ENCODE data around the gene OR4D1. TPM values are rescaled to one million over a fixed set of nuclear protein-coding genes. Genes with fewer than 3 reads are reported as not detected.
A peak's percentile ranks its signal among the peaks of the same experiment; 100 is the strongest.

OR4D1 gene
- total RNA-seq, 1 donor from 2014 or later = 0.26 TPM

DNA sequence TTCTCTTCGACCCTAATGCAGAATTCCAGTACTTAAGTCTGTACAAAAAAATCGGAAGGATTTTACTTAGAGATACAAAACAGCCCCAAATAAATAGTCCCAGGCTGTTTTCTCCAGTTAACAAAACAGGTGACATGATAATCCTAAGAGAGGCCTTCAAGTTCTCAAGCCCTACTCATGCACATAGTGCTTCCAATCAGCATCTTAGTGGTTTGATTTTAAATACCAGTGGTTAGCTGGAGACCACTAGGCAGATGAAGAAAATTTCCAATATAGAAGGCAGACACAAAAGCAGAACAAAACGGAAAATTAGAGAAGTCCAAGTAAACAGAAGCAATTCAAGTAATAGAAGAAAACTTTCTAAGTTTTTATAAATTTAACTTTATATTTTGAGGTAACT lies 13.4 kb downstream of the OR4D1 start:
- H3K27me3 Mint-ChIP-seq (ENCODE audit: insufficient read depth) = peaks cover 41% of the 10 kb centered on the region
- H3K4me3 Mint-ChIP-seq = no peak overlapping the region
- no peaks in the 10 kb centered on the region for H3K9me3 Mint-ChIP-seq

DNA sequence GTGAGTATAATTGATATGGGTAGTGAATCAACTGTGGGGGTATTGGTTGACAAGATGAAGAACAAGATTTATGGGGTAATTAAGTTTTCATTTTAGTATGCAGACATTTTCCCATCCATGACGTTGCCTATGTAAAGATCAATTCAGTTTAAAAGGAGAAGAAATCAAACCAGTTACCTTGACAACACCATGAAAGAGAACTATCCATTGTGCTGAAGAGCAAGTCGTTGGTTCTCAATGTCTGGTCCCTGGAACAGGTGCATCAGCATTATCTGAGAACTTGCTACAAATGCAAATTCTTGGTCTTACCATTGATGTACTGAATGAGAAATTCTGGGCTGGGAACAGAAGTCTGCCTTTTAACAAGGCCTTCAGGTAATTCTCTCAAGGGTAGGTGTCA lies 17.8 kb downstream of the OR4D1 start:
- no peaks in the 10 kb centered on the region for H3K9me3 Mint-ChIP-seq
- intact Hi-C loops (cut with micrococcal nuclease) = no loop called here
- peaks cover 48% of the 10 kb centered on the region for H3K27me3 Mint-ChIP-seq (ENCODE audit: insufficient read depth)
- H3K27ac Mint-ChIP-seq = no peak overlapping the region
- no peak overlapping the region for H3K4me3 Mint-ChIP-seq
- H3K36me3 Mint-ChIP-seq (ENCODE audit: low read depth) = no peaks in the 10 kb centered on the region
- peaks cover 16% of the 10 kb centered on the region for H3K4me1 Mint-ChIP-seq (ENCODE audit: low read depth)
- no peak for DNase-seq (ENCODE audit: low spot score)

More for the DNA sequence above, 13.4 kb downstream of the OR4D1 start:
- Mint-ChIP-seq H3K27ac (no peak overlapping the region), H3K36me3 (ENCODE audit: low read depth) (no peaks in the 10 kb centered on the region), H3K4me1 (ENCODE audit: low read depth) (peaks cover 14% of the 10 kb centered on the region)
- no peak for DNase-seq (ENCODE audit: low spot score)
- intact Hi-C loops (cut with micrococcal nuclease) = no loop called here

DNA sequence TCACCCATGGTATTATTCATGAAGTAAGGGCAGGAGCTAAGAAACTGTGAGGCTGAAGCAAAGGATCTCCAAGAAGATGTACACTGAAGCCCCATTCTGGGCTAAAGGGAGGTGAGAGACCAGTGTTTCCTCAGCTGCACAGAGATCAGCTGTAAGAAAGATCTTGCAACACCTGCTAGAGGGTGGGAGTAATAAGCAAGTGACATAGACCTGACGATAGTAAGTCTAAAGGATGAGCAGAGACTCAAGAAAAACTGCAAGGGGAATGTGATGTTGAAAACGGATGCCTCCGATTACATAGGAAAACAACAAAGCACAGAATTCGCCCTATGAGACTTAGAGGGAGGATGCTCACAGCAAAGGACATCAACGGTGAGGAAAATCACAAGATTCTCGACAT lies 18.5 kb downstream of the OR4D1 start, which contains the start of gene OR4D2:
Gene OR4D2, plus strand, starts transcription at position 301 of the 400 bp plus-strand sequence. CDS start 2,674 bp downstream, outside the sequence.
- H3K4me1 Mint-ChIP-seq (ENCODE audit: low read depth) = peaks cover 22% of the 10 kb centered on the region
- H3K27me3 Mint-ChIP-seq (ENCODE audit: insufficient read depth) = peaks cover 41% of the 10 kb centered on the region
- H3K36me3 Mint-ChIP-seq (ENCODE audit: low read depth) = no peaks in the 10 kb centered on the region
- H3K9me3 Mint-ChIP-seq = no peaks in the 10 kb centered on the region
- no peak for DNase-seq (ENCODE audit: low spot score)
- no peak within 1 kb of the TSS for H3K4me3 Mint-ChIP-seq
- intact Hi-C loops (cut with micrococcal nuclease) = no loop called here
- H3K27ac Mint-ChIP-seq = no peak within 1 kb of the TSS

DNA sequence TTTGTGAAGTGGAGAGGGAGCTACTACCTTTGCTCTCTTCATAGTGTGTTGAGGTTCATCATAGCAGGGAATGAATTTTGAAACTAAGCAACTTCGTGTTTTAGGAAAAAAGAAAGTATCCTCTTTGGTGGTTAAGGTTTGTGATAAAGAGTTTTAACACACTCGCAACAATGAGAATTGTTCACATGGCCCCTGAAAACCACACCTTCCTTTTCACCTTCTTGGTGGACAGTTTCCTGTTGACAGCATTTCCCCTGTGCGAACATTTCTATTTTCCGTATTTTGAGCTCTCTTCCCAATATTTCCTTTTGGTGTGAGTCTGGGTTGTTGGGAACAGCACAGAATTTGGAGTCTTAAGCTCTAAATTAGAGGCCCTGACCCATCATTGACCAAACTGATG lies 22.4 kb downstream of the OR4D1 start:
- Mint-ChIP-seq H3K27me3 (ENCODE audit: insufficient read depth) (peaks cover 18% of the 10 kb centered on the region), H3K9me3 (no peaks in the 10 kb centered on the region), H3K36me3 (ENCODE audit: low read depth) (no peaks in the 10 kb centered on the region), H3K27ac (peak overlapping the region; percentile 32), H3K4me3 (peak overlapping the region; percentile 23), H3K4me1 (ENCODE audit: low read depth) (peaks cover 33% of the 10 kb centered on the region)
- intact Hi-C loops (cut with micrococcal nuclease) = loop anchor here (5.0 to 10.0 kb wide), 2 partner anchors 163 to 276 kb away; partner anchors contain the start of gene SRSF1
- no peak for DNase-seq (ENCODE audit: low spot score)

DNA sequence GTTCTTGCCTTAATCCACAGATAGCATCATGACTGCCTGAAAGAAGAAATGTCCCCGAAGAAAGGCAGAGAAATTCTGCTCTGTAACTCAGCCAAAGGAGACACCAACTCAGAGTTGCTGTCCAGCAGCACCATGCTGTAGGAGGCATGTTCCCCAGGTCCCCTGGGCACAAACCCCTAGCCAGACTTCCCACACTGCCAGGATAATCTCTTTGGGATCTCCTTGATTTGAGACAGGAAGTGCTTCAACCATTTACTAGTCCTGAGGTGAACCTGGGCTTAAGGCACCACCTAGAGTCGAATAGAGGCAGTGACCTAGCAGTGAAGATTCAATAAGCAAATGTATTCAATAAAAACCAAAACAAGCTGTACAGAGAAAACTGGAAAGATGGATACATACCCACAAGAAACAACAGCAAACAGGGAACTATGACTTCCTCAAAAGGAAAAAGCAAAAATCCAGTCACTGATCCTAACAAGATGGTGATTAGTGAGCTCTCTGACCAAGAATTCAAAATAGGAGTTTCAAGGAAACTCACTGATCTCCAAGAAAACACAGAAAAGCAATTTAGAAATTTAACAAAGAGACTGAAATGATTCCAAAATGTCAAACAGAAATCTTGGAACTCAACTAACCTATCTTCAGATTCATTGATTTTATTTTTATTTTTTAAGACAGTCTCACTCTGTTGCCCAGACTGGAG lies 24.3 kb downstream of the OR4D1 start:
- Mint-ChIP-seq H3K36me3 (ENCODE audit: low read depth) (no peaks in the 10 kb centered on the region), H3K27ac (no peak overlapping the region), H3K27me3 (ENCODE audit: insufficient read depth) (peaks cover 6% of the 10 kb centered on the region), H3K9me3 (no peaks in the 10 kb centered on the region), H3K4me3 (no peak overlapping the region), H3K4me1 (ENCODE audit: low read depth) (peaks cover 33% of the 10 kb centered on the region)
- intact Hi-C loops (cut with micrococcal nuclease) = loop anchor here (1.0 to 10.0 kb wide), 3 partner anchors 50 to 278 kb away; partner anchors contain the start of gene SRSF1
- DNase-seq (ENCODE audit: low spot score) = peak; percentile 38

DNA sequence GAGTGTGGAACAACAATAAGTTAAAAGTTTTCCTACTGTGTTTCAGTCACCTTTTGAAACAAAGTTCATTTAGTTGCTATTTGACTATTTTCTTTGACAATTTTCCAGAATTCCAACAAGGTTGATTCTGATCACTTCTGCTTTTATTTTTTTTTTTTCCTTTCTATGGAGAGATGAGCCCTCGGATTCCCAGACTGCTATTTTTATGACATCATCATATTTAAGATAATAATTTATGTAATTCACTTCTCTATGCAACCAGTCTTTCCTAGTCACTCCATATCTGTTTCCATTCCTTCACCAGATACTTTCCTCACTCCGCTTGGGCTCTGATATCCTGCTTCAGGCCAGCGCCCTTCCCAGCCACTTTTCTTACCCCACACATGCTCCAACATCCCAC lies 26.7 kb downstream of the OR4D1 start:
- intact Hi-C loops (cut with micrococcal nuclease) = loop anchor here (5.0 to 10.0 kb wide), 2 partner anchors 168 to 280 kb away; partner anchors contain the start of gene SRSF1
- no peaks in the 10 kb centered on the region for H3K36me3 Mint-ChIP-seq (ENCODE audit: low read depth)
- no peak overlapping the region for H3K4me3 Mint-ChIP-seq
- no peak for DNase-seq (ENCODE audit: low spot score)
- no peak overlapping the region for H3K27ac Mint-ChIP-seq
- no peaks in the 10 kb centered on the region for H3K27me3 Mint-ChIP-seq (ENCODE audit: insufficient read depth)
- H3K4me1 Mint-ChIP-seq (ENCODE audit: low read depth) = peaks cover 28% of the 10 kb centered on the region
- no peaks in the 10 kb centered on the region for H3K9me3 Mint-ChIP-seq

DNA sequence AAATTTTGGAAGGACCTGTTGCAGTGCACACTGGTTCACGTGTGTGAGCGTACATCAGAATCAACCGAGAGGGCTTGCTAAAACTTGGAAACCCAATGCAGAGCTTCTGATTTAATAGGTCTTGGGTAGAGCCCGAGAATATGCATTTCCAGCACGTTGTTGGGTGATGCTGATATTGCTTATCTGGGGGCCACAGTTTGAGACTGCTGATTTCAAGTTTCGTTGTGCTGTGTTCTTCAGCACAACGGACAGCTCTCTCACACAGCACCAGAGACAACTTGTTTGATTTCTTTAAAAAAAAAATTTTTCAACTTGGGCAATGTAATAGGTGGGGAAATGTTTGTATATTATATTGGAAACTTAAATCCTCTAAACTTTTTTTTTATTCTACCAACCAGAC lies 28.0 kb downstream of the OR4D1 start:
- peaks cover 3% of the 10 kb centered on the region for H3K27me3 Mint-ChIP-seq (ENCODE audit: insufficient read depth)
- intact Hi-C loops (cut with micrococcal nuclease) = loop anchor here (10.0 kb wide), 1 partner anchor 281 kb away; no protein-coding TSS in a partner anchor
- no peak overlapping the region for H3K27ac Mint-ChIP-seq
- H3K9me3 Mint-ChIP-seq = no peaks in the 10 kb centered on the region
- no peak overlapping the region for H3K4me3 Mint-ChIP-seq
- DNase-seq (ENCODE audit: low spot score) = no peak
- H3K36me3 Mint-ChIP-seq (ENCODE audit: low read depth) = no peaks in the 10 kb centered on the region
- H3K4me1 Mint-ChIP-seq (ENCODE audit: low read depth) = peaks cover 16% of the 10 kb centered on the region

DNA sequence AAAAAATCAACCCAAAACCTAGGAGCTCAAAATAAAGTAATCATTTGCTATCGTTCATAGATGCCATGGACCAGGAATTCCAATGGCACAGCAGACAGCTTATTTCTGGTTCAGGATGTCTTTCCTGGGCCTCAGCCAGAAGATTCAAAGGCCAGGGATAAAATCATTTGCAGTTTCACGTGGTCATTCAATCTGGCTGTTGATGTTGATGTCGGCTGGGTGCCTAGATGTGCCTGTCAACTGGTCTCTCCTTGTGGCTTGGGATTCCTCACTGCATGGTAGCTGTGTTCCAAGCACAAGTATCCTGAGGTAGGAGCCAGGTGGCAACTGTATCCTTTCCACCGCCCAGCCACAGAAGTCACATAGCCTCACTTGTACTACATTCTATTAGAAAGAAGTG lies 33.6 kb downstream of the OR4D1 start:
- Mint-ChIP-seq H3K9me3 (no peaks in the 10 kb centered on the region), H3K27me3 (ENCODE audit: insufficient read depth) (peaks cover 3% of the 10 kb centered on the region), H3K27ac (no peak overlapping the region), H3K4me3 (no peak overlapping the region), H3K4me1 (ENCODE audit: low read depth) (peaks cover 5% of the 10 kb centered on the region), H3K36me3 (ENCODE audit: low read depth) (no peaks in the 10 kb centered on the region)
- intact Hi-C loops (cut with micrococcal nuclease) = no loop called here
- DNase-seq (ENCODE audit: low spot score) = no peak

DNA sequence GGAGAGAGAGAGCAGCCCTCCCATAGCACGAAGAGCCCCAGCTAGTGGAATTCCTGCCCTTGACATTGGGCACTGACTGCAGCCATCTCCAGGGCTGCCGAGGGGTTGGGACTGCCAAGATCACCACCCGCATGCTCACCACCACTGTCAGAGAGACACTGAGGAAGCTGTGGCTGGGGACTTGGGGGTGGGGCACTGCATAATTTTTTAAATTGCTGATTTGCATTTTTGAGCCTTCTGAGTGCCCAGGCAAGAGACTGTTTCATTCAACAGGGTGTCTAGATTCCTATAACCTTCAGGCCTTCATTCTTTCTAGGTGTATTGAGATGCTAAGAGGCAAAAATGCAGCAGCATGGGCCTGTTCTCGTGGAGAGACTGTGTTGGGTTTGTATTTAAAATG lies 35.3 kb downstream of the OR4D1 start:
- Mint-ChIP-seq H3K36me3 (ENCODE audit: low read depth) (no peaks in the 10 kb centered on the region), H3K4me3 (no peak overlapping the region), H3K4me1 (ENCODE audit: low read depth) (peaks cover 5% of the 10 kb centered on the region), H3K9me3 (no peaks in the 10 kb centered on the region), H3K27ac (no peak overlapping the region), H3K27me3 (ENCODE audit: insufficient read depth) (peaks cover 3% of the 10 kb centered on the region)
- no peak for DNase-seq (ENCODE audit: low spot score)
- intact Hi-C loops (cut with micrococcal nuclease) = no loop called here

DNA sequence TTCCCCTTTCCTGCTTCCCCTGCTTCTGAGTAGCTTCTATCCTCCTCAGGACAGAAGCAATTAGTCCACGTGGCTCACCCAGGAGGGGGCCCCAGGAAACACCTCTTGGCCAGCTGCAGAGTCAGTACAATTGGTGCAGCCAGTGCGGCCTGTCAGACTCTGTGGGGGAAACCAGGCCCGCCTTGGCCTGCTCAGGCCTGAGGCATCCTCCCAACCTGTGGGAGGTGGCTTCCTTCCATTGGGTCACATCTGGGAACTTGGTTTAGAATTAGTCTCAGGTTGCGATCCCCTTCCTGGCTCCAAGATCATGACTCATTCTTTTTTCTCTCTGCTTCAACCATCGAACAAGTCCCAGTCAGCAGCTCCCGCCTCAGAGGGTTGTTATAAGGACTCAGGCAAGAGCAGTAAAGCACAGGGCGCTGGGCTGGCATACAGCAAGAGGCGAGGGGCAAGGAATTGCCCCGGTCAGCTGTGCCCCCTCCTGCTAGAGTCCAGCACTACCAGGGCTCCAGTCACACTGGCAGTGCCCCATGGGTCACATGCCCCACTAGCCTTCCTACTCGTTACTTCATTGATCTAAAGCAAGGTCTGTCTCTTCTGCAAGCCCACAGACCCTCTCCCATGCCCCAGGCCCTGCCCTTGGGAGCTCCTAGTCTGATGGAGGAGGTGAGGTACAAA lies 36.3 kb downstream of the OR4D1 start:
- peaks cover 5% of the 10 kb centered on the region for H3K4me1 Mint-ChIP-seq (ENCODE audit: low read depth)
- H3K27ac Mint-ChIP-seq = no peak overlapping the region
- no peak overlapping the region for H3K4me3 Mint-ChIP-seq
- H3K27me3 Mint-ChIP-seq (ENCODE audit: insufficient read depth) = peaks cover 3% of the 10 kb centered on the region
- DNase-seq (ENCODE audit: low spot score) = no peak
- no peaks in the 10 kb centered on the region for H3K36me3 Mint-ChIP-seq (ENCODE audit: low read depth)
- no peaks in the 10 kb centered on the region for H3K9me3 Mint-ChIP-seq
- intact Hi-C loops (cut with micrococcal nuclease) = no loop called here

DNA sequence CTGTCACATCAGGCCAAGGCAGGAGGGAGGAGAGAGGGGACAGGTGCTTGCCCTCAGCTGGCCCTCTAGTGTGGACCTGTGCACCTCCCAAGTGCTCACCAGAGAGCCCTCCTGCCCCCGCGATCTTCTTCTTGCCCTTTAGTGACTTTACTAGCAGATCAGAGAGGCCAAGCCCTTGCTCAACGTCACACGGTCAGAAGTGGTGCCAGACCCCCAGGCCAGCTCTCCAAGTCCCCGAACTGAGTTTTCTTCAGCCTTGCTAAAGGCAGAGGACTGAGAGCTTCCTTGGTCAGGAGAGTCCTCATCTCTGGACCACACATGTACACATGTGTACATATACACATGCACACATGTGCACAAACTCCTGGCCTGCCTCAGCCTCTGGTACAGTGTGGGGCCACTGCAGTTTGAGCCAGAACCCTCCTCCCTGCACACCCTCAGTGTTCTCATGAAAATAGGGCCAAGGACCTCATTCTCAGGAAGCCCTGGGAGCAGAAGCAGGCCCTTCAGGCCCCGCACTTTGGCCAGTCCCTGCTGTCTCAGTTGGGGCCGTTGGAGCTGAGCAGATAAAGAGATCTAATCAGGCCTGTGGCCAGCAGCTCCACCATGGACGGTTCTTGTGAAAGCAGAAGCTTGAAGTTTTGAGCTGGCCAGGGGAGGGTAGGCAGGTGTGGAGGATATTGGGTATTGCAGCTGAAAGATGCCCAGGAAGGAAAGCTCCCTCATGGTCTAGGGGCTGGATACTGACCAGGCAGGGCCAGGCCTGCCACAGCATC lies 37.0 kb downstream of the OR4D1 start:
- intact Hi-C loops (cut with micrococcal nuclease) = no loop called here
- Mint-ChIP-seq H3K36me3 (ENCODE audit: low read depth) (no peaks in the 10 kb centered on the region), H3K4me1 (ENCODE audit: low read depth) (peaks cover 5% of the 10 kb centered on the region), H3K27me3 (ENCODE audit: insufficient read depth) (peaks cover 3% of the 10 kb centered on the region), H3K4me3 (no peak overlapping the region), H3K27ac (no peak overlapping the region), H3K9me3 (no peaks in the 10 kb centered on the region)
- DNase-seq (ENCODE audit: low spot score) = no peak

DNA sequence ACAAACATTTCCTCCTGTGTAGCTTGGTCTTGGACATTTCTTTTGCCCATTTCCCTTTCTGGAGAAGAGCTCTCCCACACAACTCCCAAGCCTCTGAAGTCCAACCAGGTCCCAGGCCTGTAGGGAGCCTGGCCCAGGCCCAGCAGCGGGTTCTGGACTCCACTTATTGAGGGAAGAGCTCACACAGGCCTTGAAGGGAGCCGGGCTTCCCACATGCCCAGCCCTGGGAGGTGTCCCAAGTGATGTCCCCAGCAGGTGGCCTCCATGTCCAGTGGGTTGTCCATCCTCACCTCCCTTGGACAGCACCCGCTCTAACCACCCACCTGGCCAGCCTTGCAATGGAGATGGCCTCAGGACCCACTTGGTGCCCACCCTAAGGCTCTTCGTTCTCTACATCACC lies 38.4 kb downstream of the OR4D1 start:
- DNase-seq (ENCODE audit: low spot score) = no peak
- Mint-ChIP-seq H3K4me3 (no peak overlapping the region), H3K36me3 (ENCODE audit: low read depth) (no peaks in the 10 kb centered on the region), H3K9me3 (no peaks in the 10 kb centered on the region), H3K4me1 (ENCODE audit: low read depth) (peaks cover 5% of the 10 kb centered on the region), H3K27me3 (ENCODE audit: insufficient read depth) (peaks cover 11% of the 10 kb centered on the region), H3K27ac (no peak overlapping the region)
- intact Hi-C loops (cut with micrococcal nuclease) = no loop called here

DNA sequence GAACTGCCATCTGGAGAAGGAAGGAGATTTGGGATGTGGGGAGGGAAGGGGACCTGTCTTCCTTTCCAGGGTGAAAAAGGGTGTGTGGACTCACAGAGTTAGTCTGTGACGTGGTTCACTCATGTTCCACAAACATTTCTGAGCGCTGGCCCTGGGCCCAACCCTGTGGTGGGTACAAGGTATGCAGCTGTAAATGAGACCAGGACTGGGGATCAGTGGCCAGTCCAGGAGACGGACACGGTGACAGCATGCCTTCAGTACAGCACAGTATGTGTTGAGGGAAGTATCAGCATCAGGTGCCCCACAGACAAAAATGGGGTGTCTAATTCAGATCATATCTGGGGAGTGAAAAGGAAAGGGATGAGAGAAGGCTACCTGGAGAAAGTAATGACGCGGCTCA lies 38.9 kb downstream of the OR4D1 start:
- peaks cover 11% of the 10 kb centered on the region for H3K27me3 Mint-ChIP-seq (ENCODE audit: insufficient read depth)
- intact Hi-C loops (cut with micrococcal nuclease) = no loop called here
- no peak for DNase-seq (ENCODE audit: low spot score)
- peaks cover 5% of the 10 kb centered on the region for H3K4me1 Mint-ChIP-seq (ENCODE audit: low read depth)
- H3K9me3 Mint-ChIP-seq = no peaks in the 10 kb centered on the region
- H3K36me3 Mint-ChIP-seq (ENCODE audit: low read depth) = no peaks in the 10 kb centered on the region
- no peak overlapping the region for H3K4me3 Mint-ChIP-seq
- H3K27ac Mint-ChIP-seq = no peak overlapping the region
